HEK293 (cell line): ENCODE data around the gene RNF144B.

ENCODE experiments used
- CTCF ChIA-PET: fragments of 350-600 bp; formaldehyde crosslinking; extraction: SDS; loops from one replicate; lab custom pipeline; 2021; ENCODE audit warnings: antibody characterized with exemption; lab: Yijun Ruan, JAX
- POLR2A ChIA-PET: fragments of 300-600 bp; formaldehyde crosslinking; extraction: SDS; loops from one replicate; lab custom pipeline; 2020; ENCODE audit warnings: antibody characterized with exemption, inconsistent platforms; lab: Yijun Ruan, JAX
- H3K27ac ChIP-seq: fragments of 200-500 bp; sonication (Bioruptor generic); 2 replicates; pipeline ENCODE4 v1.5.1; 2014; ENCODE audit warnings: low read depth, low read length, control low read depth, inconsistent platforms; ENCODE audit errors: extremely low read depth
- H3K36me3 ChIP-seq, 2 experiments: fragments of 200-500 bp in 1 of 2; sonication (Bioruptor generic) in 1 of 2; 1 replicate in 1 of 2; 2 replicates in 1 of 2; pipeline ENCODE4 v1.5.1; 2014 to 2017; ENCODE audit warnings: inconsistent platforms in 2 of 2, low read length in 2 of 2; ENCODE audit not compliant: control insufficient read depth in 2 of 2, insufficient read depth in 1 of 2
- H3K4me1 ChIP-seq: fragments of 200-500 bp; sonication (Bioruptor generic); 2 replicates; pipeline ENCODE4 v1.5.1; 2014; ENCODE audit warnings: mild to moderate bottlenecking, low read length, inconsistent platforms; ENCODE audit not compliant: control insufficient read depth, insufficient read depth
- H3K4me3 ChIP-seq: 2 replicates; pipeline ENCODE4 v1.5.1; 2011; ENCODE audit warnings: low read depth, mild to moderate bottlenecking, control low read depth, low read length, moderate library complexity
- H3K9me3 ChIP-seq: fragments of 200-500 bp; sonication (Bioruptor generic); 2 replicates; pipeline ENCODE4 v1.5.1; 2014; ENCODE audit warnings: low read depth, low read length, inconsistent platforms; ENCODE audit not compliant: control insufficient read depth, insufficient read depth
- KLF7 ChIP-seq: fragments of 450-650 bp; formaldehyde crosslinking; IDR thresholded peaks from 2 replicates; pipeline ENCODE4 v1.5.1; 2016; ENCODE audit warnings: missing biosample characterization, missing genetic modification characterization, borderline replicate concordance
- PRDM1 ChIP-seq: fragments of 450-650 bp; formaldehyde crosslinking; IDR thresholded peaks from 2 replicates; pipeline ENCODE4; 2016; ENCODE audit warnings: missing biosample characterization, missing genetic modification characterization
- SCRT1 ChIP-seq: fragments of 450-650 bp; formaldehyde crosslinking; IDR thresholded peaks from 2 replicates; pipeline ENCODE4 v1.5.1; 2016; ENCODE audit warnings: missing biosample characterization, missing genetic modification characterization, borderline replicate concordance
- WT1 ChIP-seq: fragments of 450-650 bp; formaldehyde crosslinking; IDR thresholded peaks from 2 replicates; pipeline ENCODE4 v1.5.1; 2016; ENCODE audit warnings: missing biosample characterization, missing genetic modification characterization
- ZNF132 ChIP-seq: fragments of 450-650 bp; formaldehyde crosslinking; IDR thresholded peaks from 2 replicates; pipeline ENCODE4 v1.5.1; 2017; ENCODE audit warnings: missing biosample characterization, missing genetic modification characterization, borderline replicate concordance
- ZNF16 ChIP-seq: fragments of 450-650 bp; formaldehyde crosslinking; IDR thresholded peaks from 2 replicates; pipeline ENCODE4 v1.5.1; 2016; ENCODE audit warnings: low read depth, missing biosample characterization, missing genetic modification characterization
- ZNF19 ChIP-seq: fragments of 450-650 bp; formaldehyde crosslinking; IDR thresholded peaks from 2 replicates; pipeline ENCODE4; 2016; ENCODE audit warnings: missing biosample characterization, missing genetic modification characterization, low read depth
- ZNF239 ChIP-seq: fragments of 450-650 bp; formaldehyde crosslinking; IDR thresholded peaks from 2 replicates; pipeline ENCODE4 v1.5.1; 2016; ENCODE audit warnings: missing biosample characterization, missing genetic modification characterization
- ZNF274 ChIP-seq, 2 experiments: fragments of 200-500 bp in 1 of 2; fragments of 450-650 bp in 1 of 2; sonication (Bioruptor generic) in 1 of 2; formaldehyde crosslinking in 1 of 2; IDR thresholded peaks; 2 replicates each; pipeline versions ENCODE4 v1.5.1 to v1.6.1; 2014 to 2016; ENCODE audit warnings: borderline replicate concordance in 1 of 2, inconsistent platforms in 1 of 2, low read length in 1 of 2, missing biosample characterization in 1 of 2, missing genetic modification characterization in 1 of 2
- ZNF311 ChIP-seq: fragments of 450-650 bp; formaldehyde crosslinking; IDR thresholded peaks from 2 replicates; pipeline ENCODE4 v1.5.1; 2017; ENCODE audit warnings: missing biosample characterization, missing genetic modification characterization, borderline replicate concordance
- ZNF391 ChIP-seq: fragments of 450-650 bp; formaldehyde crosslinking; IDR thresholded peaks from 2 replicates; pipeline ENCODE4 v1.5.1; 2016; ENCODE audit warnings: low read depth, missing biosample characterization, missing genetic modification characterization, borderline replicate concordance
- ZNF416 ChIP-seq: fragments of 450-650 bp; formaldehyde crosslinking; IDR thresholded peaks from 2 replicates; pipeline ENCODE4 v1.5.1; 2016; ENCODE audit warnings: missing biosample characterization, missing genetic modification characterization
- ZNF473 ChIP-seq: fragments of 450-650 bp; formaldehyde crosslinking; IDR thresholded peaks from 2 replicates; pipeline ENCODE4 v1.5.1; 2017; ENCODE audit warnings: missing biosample characterization, missing genetic modification characterization
- ZNF585B ChIP-seq: fragments of 450-650 bp; formaldehyde crosslinking; IDR thresholded peaks from 2 replicates; pipeline ENCODE4 v1.5.1; 2016; ENCODE audit warnings: missing biosample characterization, missing genetic modification characterization
- ZNF629 ChIP-seq: fragments of 450-650 bp; formaldehyde crosslinking; IDR thresholded peaks from 2 replicates; pipeline ENCODE4 v1.5.1; 2017; ENCODE audit warnings: missing biosample characterization, missing genetic modification characterization
- ZNF654 ChIP-seq: fragments of 450-650 bp; formaldehyde crosslinking; IDR thresholded peaks from 2 replicates; pipeline ENCODE4 v1.5.1; 2016; ENCODE audit warnings: low read depth, missing biosample characterization, missing genetic modification characterization
- ZNF791 ChIP-seq: fragments of 450-650 bp; formaldehyde crosslinking; IDR thresholded peaks from 2 replicates; pipeline ENCODE4 v1.5.1; 2016; ENCODE audit warnings: missing biosample characterization, missing genetic modification characterization
- ZSCAN16 ChIP-seq: fragments of 450-650 bp; formaldehyde crosslinking; IDR thresholded peaks from 2 replicates; pipeline ENCODE4 v1.5.1; 2016; ENCODE audit warnings: missing biosample characterization, missing genetic modification characterization
- ZSCAN30 ChIP-seq: fragments of 450-650 bp; IDR thresholded peaks from 2 replicates; pipeline ENCODE4 v1.5.1; 2018; ENCODE audit warnings: missing biosample characterization, mild to moderate bottlenecking, missing genetic modification characterization, moderate library complexity
- TF ChIP-seq, protein P1 (sequence below): fragments of 450-650 bp; formaldehyde crosslinking; IDR thresholded peaks from 2 replicates; pipeline ENCODE4 v1.5.1; 2016; ENCODE audit warnings: missing biosample characterization, missing genetic modification characterization, borderline replicate concordance
- TF ChIP-seq, protein P2 (sequence below): fragments of 450-650 bp; formaldehyde crosslinking; IDR thresholded peaks from 2 replicates; pipeline ENCODE4 v1.5.1; 2016; ENCODE audit warnings: missing biosample characterization, missing genetic modification characterization
- TF ChIP-seq, protein P3 (sequence below): fragments of 450-650 bp; formaldehyde crosslinking; conservative IDR thresholded peaks from 2 replicates; pipeline ENCODE4 v1.5.1; 2016; ENCODE audit warnings: low read depth, missing biosample characterization, missing genetic modification characterization

RNF144B gene

DNA sequence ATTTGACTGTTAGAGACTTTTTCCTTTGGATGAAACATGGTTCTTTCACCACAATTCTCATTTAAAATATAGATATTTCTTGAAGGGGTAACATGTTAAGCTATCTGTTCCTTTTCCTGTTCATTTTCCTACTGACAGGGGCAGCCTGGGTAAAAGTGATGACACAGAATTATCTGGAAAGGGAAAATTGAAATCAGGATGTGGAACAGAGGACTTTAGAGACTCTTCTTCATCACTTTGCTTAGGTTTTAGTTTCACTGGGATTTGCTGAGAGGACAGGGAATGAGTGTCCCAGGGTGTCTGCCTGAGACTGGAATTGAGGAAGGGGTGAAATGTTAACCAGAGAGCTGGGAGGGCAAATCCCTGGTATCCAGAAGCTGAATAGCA, 116.0 kb downstream of the RNF144B start (continued):
- TF ChIP-seq ZNF654 (no peak), ZNF311 (tag by site-specific recombination) (no peak)

DNA sequence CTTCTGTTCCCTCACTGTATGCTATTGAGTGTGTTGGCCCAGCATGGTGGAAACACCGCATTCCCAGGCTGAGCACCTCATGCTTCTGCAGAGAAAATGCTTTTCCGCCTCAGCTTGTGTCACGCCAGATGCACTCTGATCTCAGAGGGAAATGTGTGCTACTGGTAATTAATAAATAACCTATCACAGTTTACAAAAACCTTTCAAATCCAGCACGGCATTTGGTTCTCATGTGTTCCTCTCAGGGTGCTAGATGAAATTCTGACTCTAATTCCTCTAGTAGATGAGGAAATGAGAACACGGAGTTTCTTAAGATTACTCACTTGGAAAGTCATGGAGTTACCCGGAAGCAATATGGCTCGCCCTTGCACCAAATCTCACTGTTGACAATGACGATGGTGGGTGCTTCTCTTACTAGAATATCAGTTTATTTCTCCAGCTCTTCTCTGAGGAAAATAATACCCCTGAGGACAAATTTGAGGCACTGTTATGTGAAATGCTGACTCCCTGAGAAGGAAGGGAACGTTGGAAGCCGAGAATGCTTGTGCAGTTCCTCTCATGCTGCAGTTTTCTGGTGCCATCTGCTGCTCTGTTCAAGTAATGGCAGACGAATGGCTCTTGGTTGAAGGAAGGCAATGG, 116.6 kb downstream of the RNF144B start:
- CTCF ChIA-PET: interaction anchor here (0.5 to 9.6 kb wide), 48 partner anchors 9 to 1347 kb away, joined by 3 to 252 read pairs (median 4); partner anchors contain the start of gene RNF144B
- no peak overlapping the region for H3K27ac ChIP-seq
- H3K36me3 ChIP-seq: no peaks in the 10 kb centered on the region
- no peaks in the 10 kb centered on the region for H3K9me3 ChIP-seq
- no peaks in the 10 kb centered on the region for H3K4me1 ChIP-seq
- POLR2A ChIA-PET: interaction anchor here (1.3 kb wide), 1 partner anchor 173 kb away, joined by 3 read pairs; no protein-coding TSS in a partner anchor
- peak overlapping the region; percentile 14 for H3K4me3 ChIP-seq
- TF ChIP-seq KLF7 (tag by site-specific recombination) (no peak), ZNF16 (tag by site-specific recombination) (no peak), ZNF239 (tag by site-specific recombination) (no peak), ZNF391 (tag by site-specific recombination) (no peak), WT1 (tag by site-specific recombination) (no peak), ZSCAN16 (no peak), ZNF654 (peak; percentile 98), ZNF416 (no peak), PRDM1 (tag by site-specific recombination) (no peak), ZNF132 (no peak), ZNF274 (IDR thresholded peaks at IDR 0.05; ENCODE audit: low read length) (no peak), ZNF274 (tag by site-specific recombination; IDR thresholded peaks at IDR 0.05; ENCODE audit: borderline replicate concordance) (no peak), ZNF473 (tag by site-specific recombination) (no peak), ZSCAN30 (tag by site-specific recombination) (0 out of 2 replicates have a peak, but pooled peaks have one; percentile 7), ZNF585B (tag by site-specific recombination) (no peak), SCRT1 (tag by site-specific recombination) (no peak), ZNF629 (tag by site-specific recombination) (no peak), ZNF19 (tag by site-specific recombination) (no peak), ZNF791 (tag by site-specific recombination) (no peak)
- TF ChIP-seq, protein P1, sequence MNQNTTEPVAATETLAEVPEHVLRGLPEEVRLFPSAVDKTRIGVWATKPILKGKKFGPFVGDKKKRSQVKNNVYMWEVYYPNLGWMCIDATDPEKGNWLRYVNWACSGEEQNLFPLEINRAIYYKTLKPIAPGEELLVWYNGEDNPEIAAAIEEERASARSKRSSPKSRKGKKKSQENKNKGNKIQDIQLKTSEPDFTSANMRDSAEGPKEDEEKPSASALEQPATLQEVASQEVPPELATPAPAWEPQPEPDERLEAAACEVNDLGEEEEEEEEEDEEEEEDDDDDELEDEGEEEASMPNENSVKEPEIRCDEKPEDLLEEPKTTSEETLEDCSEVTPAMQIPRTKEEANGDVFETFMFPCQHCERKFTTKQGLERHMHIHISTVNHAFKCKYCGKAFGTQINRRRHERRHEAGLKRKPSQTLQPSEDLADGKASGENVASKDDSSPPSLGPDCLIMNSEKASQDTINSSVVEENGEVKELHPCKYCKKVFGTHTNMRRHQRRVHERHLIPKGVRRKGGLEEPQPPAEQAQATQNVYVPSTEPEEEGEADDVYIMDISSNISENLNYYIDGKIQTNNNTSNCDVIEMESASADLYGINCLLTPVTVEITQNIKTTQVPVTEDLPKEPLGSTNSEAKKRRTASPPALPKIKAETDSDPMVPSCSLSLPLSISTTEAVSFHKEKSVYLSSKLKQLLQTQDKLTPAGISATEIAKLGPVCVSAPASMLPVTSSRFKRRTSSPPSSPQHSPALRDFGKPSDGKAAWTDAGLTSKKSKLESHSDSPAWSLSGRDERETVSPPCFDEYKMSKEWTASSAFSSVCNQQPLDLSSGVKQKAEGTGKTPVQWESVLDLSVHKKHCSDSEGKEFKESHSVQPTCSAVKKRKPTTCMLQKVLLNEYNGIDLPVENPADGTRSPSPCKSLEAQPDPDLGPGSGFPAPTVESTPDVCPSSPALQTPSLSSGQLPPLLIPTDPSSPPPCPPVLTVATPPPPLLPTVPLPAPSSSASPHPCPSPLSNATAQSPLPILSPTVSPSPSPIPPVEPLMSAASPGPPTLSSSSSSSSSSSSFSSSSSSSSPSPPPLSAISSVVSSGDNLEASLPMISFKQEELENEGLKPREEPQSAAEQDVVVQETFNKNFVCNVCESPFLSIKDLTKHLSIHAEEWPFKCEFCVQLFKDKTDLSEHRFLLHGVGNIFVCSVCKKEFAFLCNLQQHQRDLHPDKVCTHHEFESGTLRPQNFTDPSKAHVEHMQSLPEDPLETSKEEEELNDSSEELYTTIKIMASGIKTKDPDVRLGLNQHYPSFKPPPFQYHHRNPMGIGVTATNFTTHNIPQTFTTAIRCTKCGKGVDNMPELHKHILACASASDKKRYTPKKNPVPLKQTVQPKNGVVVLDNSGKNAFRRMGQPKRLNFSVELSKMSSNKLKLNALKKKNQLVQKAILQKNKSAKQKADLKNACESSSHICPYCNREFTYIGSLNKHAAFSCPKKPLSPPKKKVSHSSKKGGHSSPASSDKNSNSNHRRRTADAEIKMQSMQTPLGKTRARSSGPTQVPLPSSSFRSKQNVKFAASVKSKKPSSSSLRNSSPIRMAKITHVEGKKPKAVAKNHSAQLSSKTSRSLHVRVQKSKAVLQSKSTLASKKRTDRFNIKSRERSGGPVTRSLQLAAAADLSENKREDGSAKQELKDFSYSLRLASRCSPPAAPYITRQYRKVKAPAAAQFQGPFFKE (tag by site-specific recombination): no peak
- TF ChIP-seq, protein P2, sequence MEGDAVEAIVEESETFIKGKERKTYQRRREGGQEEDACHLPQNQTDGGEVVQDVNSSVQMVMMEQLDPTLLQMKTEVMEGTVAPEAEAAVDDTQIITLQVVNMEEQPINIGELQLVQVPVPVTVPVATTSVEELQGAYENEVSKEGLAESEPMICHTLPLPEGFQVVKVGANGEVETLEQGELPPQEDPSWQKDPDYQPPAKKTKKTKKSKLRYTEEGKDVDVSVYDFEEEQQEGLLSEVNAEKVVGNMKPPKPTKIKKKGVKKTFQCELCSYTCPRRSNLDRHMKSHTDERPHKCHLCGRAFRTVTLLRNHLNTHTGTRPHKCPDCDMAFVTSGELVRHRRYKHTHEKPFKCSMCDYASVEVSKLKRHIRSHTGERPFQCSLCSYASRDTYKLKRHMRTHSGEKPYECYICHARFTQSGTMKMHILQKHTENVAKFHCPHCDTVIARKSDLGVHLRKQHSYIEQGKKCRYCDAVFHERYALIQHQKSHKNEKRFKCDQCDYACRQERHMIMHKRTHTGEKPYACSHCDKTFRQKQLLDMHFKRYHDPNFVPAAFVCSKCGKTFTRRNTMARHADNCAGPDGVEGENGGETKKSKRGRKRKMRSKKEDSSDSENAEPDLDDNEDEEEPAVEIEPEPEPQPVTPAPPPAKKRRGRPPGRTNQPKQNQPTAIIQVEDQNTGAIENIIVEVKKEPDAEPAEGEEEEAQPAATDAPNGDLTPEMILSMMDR (tag by site-specific recombination): peak; percentile 91
- TF ChIP-seq, protein P3, sequence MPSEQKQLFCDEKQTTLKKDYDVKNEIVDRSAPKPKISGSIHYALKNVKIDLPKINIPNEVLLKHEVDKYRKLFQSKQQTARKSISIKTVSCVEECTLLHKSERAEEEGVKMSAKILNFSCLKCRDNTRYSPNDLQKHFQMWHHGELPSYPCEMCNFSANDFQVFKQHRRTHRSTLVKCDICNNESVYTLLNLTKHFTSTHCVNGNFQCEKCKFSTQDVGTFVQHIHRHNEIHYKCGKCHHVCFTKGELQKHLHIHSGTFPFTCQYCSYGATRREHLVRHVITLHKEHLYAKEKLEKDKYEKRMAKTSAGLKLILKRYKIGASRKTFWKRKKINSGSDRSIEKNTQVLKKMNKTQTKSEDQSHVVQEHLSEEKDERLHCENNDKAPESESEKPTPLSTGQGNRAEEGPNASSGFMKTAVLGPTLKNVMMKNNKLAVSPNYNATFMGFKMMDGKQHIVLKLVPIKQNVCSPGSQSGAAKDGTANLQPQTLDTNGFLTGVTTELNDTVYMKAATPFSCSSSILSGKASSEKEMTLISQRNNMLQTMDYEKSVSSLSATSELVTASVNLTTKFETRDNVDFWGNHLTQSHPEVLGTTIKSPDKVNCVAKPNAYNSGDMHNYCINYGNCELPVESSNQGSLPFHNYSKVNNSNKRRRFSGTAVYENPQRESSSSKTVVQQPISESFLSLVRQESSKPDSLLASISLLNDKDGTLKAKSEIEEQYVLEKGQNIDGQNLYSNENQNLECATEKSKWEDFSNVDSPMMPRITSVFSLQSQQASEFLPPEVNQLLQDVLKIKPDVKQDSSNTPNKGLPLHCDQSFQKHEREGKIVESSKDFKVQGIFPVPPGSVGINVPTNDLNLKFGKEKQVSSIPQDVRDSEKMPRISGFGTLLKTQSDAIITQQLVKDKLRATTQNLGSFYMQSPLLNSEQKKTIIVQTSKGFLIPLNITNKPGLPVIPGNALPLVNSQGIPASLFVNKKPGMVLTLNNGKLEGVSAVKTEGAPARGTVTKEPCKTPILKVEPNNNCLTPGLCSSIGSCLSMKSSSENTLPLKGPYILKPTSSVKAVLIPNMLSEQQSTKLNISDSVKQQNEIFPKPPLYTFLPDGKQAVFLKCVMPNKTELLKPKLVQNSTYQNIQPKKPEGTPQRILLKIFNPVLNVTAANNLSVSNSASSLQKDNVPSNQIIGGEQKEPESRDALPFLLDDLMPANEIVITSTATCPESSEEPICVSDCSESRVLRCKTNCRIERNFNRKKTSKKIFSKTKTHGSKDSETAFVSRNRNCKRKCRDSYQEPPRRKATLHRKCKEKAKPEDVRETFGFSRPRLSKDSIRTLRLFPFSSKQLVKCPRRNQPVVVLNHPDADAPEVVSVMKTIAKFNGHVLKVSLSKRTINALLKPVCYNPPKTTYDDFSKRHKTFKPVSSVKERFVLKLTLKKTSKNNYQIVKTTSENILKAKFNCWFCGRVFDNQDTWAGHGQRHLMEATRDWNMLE (tag by site-specific recombination): peak; percentile 54
